Measurements from ENCODE around the gene SRRM4.

GRCh38 chr12:119090865-119091264 lies 109.5 kb downstream of the SRRM4 start:
- TF ChIP-seq POLR2A (IDR thresholded peaks at IDR 0.05), result no peak
- TF ChIP-seq CTCF (IDR thresholded peaks at IDR 0.05), result no peak

Measured in uterus (tissue), 2 donors.